ENCODE measurements around the gene EXOC3.

Gene EXOC3

GRCh38 chr5:481347-481746 lies 38.4 kb downstream of the EXOC3 start:
- no peak overlapping the region for H3K27ac ChIP-seq
- no peak for TF ChIP-seq CTCF (conservative IDR thresholded peaks at IDR 0.05)

DNA sequence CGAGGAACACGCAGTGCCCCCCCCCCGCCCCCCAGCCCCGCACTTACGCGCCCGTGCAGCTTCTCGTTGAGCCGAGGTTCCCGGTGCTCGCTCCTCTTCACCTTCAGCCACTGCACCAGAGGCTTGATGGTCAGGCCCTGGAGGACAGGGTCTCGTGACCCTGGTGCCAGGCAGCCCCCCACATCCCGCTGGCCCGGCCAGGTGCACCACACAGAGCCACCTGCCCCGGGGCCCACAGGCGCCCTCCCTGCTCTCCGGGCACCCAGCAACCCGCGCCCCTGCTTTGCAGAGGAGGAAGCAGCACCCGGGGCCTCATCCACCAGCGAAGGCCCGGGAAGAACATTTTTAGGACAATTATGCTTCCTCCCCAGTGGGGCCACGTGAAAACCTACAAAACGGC lies 39.0 kb downstream of the EXOC3 start:
- no peak overlapping the region for H3K27ac ChIP-seq
- TF ChIP-seq CTCF (conservative IDR thresholded peaks at IDR 0.05) = no peak

- H3K27ac ChIP-seq = no peak overlapping the region
- TF ChIP-seq CTCF (conservative IDR thresholded peaks at IDR 0.05) = no peak
Observed at GRCh38 chr5:482506-482905, 39.5 kb downstream of the EXOC3 start.

- H3K27ac ChIP-seq = no peak overlapping the region
- TF ChIP-seq CTCF (conservative IDR thresholded peaks at IDR 0.05) = no peak
Observed at GRCh38 chr5:483011-483410, 40.0 kb downstream of the EXOC3 start.

GRCh38 chr5:483434-484140 lies 40.6 kb downstream of the EXOC3 start:
- no peak overlapping the region for H3K27ac ChIP-seq
- no peak for TF ChIP-seq CTCF (conservative IDR thresholded peaks at IDR 0.05)

- no peak overlapping the region for H3K27ac ChIP-seq
- no peak for TF ChIP-seq CTCF (conservative IDR thresholded peaks at IDR 0.05)
Observed at GRCh38 chr5:484556-484955, 41.6 kb downstream of the EXOC3 start.

DNA sequence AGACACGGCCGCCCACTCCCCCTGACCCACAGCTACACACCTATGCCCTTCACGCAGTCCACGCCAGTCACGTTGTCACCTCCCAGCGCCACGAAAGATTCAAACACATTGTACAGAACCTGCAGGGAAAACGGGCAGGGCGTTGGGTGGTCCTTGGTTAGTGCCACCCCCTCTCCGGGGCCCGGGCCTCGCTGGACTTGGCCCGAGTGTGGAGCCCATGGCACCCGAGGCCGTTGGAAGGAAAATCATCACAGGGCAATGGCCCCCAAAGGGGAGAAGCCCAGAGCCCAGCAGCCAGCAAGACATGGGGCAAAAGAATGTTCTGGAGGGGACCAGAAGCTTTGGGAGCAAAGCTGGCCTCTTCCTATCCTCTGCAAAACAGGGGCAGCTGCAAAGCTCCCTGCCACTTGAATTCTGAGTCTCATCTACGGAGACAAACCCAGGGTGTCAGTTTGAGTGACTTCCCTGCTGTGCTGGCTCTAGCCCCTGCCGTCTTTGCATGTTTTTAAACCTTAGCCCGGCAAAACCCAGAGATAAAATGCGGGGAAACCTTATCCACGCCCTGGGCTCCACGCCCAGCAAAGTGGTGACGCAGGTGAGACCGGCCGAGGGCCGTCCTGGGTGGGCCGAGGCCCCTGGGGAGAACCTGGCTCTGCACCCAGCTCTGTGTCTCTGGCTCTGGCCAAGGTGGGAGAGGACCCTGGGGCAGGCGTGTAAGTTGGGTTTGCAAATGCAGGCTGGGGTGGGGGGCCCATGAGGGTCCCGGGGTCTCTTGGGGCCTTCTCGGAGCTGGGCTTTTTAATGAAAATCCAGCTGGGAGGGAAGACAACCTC lies 42.4 kb downstream of the EXOC3 start:
- TF ChIP-seq CTCF (conservative IDR thresholded peaks at IDR 0.05) = no peak
- H3K27ac ChIP-seq = no peak overlapping the region

Measured in VCaP (cell line).